SU-DHL-6 (cell line): ENCODE data around the gene EPN1.

ENCODE experiments used
- CTCF ChIP-seq: fragments of 200-600 bp; sonication (generic); IDR thresholded peaks from one replicate; pipeline ENCODE4 v1.5.1; 2017; ENCODE audit warnings: antibody characterized with exemption, mild to moderate bottlenecking, low read length, moderate library complexity; ENCODE audit not compliant: insufficient read depth, poor library complexity, severe bottlenecking
- EZH2phosphoT487 ChIP-seq: fragments of 200-600 bp; sonication (generic), shearing (Covaris generic); conservative IDR thresholded peaks from 2 replicates; pipeline ENCODE4 v1.6.1; 2018; ENCODE audit warnings: mild to moderate bottlenecking, antibody characterized with exemption, low read length, moderate library complexity, mixed read lengths

DNA sequence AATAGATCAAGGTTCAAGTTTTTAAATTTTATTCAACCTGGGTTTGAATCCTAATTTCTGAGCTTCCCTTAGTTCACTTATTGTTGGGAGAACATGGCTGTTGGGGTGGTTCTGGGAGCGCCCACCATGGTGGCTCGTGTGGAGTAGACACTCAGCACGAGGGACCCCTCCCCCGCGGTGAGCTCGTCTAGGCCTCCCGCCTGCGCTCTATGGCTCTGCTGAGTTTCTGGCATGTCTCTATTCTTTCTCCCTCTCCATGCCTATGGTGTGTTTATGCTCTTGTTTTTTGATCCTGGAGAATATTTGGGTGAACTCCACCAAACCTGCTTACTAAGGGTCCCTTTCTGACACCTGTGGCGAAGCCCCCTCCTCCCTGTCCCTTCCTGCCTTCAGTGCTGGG is 1.6 kb upstream of the EPN1 start:
- no peak for TF ChIP-seq CTCF
- no peak for TF ChIP-seq EZH2phosphoT487
